Progenitor cell of endocrine pancreas (in vitro differentiated cells): Measurements from ENCODE around the gene SRPK2. TPM values are rescaled to one million over a fixed set of nuclear protein-coding genes. Genes with fewer than 3 reads are reported as not detected.

Source experiments
- DNase-seq: peaks from one replicate; pipeline ENCODE4 v3.0.0; 2021; ENCODE audit warnings: low spot score; ENCODE audit not compliant: unreplicated experiment
- H3K27ac Mint-ChIP-seq: 2 replicates; pipeline ENCODE4 v1.8.0; 2021; ENCODE audit warnings: mild to moderate bottlenecking, moderate library complexity, mixed read lengths
- H3K27me3 Mint-ChIP-seq: 2 replicates; pipeline ENCODE4 v1.8.0; 2021; ENCODE audit warnings: mixed read lengths
- H3K36me3 Mint-ChIP-seq: 2 replicates; pipeline ENCODE4 v1.8.0; 2022; ENCODE audit warnings: mixed read lengths; ENCODE audit not compliant: insufficient read depth
- H3K4me1 Mint-ChIP-seq: 2 replicates; pipeline ENCODE4 v1.8.0; 2021; ENCODE audit warnings: low read depth, mixed read lengths
- H3K4me3 Mint-ChIP-seq: 2 replicates; pipeline ENCODE4 v1.8.0; 2021; ENCODE audit warnings: low read depth, mild to moderate bottlenecking, moderate library complexity, mixed read lengths
- H3K9me3 Mint-ChIP-seq: 2 replicates; pipeline ENCODE4 v1.8.0; 2021; ENCODE audit warnings: low read depth, mixed read lengths
- total RNA-seq: library from RNA; stranded (reverse); gene quantifications from 2 replicates; pipeline ENCODE4 v1.2.1, GENCODE V29; 2021
- TF ChIP-seq, protein P1 (sequence below): fragments of 200-600 bp; sonication (generic); IDR thresholded peaks from one replicate; pipeline ENCODE4 v1.5.0; 2021; ENCODE audit warnings: antibody characterized with exemption, mild to moderate bottlenecking; ENCODE audit not compliant: unreplicated experiment

Gene SRPK2
- total RNA-seq, 1 donor from 2014 or later: 78.8 TPM

DNA sequence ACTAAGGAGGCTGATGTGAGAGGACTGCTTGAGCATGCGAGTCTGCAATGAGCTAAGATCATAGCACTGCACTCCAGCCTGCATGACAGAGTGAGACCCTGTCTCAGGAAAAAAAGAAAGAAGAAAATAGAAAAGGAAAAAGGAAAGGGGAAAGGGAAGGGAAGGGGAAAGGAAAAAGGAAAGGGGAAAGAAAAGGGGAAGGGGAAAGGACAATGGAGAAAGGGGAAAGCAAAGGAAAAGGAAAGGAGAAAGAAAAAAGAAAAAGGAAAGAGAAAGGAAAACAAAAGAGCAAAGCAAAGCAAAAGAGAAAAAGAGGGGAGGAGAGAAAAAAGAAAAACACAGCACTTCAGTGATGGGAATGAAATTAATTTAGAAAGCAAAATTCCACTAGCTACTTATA lies 179.3 kb downstream of the SRPK2 start:
- Mint-ChIP-seq H3K27ac (peak overlapping the region; percentile 74), H3K27me3 (no peaks in the 10 kb centered on the region), H3K9me3 (no peaks in the 10 kb centered on the region), H3K36me3 (no peaks in the 10 kb centered on the region), H3K4me1 (peaks cover 15% of the 10 kb centered on the region), H3K4me3 (no peak overlapping the region)
- DNase-seq: no peak
- TF ChIP-seq, protein P1, sequence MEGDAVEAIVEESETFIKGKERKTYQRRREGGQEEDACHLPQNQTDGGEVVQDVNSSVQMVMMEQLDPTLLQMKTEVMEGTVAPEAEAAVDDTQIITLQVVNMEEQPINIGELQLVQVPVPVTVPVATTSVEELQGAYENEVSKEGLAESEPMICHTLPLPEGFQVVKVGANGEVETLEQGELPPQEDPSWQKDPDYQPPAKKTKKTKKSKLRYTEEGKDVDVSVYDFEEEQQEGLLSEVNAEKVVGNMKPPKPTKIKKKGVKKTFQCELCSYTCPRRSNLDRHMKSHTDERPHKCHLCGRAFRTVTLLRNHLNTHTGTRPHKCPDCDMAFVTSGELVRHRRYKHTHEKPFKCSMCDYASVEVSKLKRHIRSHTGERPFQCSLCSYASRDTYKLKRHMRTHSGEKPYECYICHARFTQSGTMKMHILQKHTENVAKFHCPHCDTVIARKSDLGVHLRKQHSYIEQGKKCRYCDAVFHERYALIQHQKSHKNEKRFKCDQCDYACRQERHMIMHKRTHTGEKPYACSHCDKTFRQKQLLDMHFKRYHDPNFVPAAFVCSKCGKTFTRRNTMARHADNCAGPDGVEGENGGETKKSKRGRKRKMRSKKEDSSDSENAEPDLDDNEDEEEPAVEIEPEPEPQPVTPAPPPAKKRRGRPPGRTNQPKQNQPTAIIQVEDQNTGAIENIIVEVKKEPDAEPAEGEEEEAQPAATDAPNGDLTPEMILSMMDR: no peak

DNA sequence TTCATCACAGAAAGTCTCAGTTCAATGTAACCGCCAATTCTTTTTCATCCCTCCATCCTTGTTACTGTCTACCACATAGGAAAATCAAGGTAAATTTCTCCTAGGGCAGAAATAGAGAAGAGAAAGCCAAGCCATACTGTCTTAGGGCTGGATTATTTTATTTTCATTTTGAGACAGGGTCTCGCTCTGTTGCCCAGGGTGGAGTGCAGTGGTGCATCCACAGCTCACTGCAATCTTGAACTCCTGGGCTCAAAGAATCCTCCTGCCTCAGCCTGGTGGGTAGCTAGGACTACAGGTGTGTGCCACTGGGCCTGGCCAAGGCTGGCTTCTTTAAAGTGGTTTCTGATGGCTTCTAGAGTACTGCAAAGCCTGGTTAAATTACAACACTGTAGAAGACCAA lies 181.7 kb downstream of the SRPK2 start:
- TF ChIP-seq, protein P1: no peak
- no peak overlapping the region for H3K4me3 Mint-ChIP-seq
- H3K9me3 Mint-ChIP-seq: no peaks in the 10 kb centered on the region
- H3K36me3 Mint-ChIP-seq: peaks cover 5% of the 10 kb centered on the region
- no peak overlapping the region for H3K27ac Mint-ChIP-seq
- no peak for DNase-seq
- H3K4me1 Mint-ChIP-seq: peaks cover 22% of the 10 kb centered on the region
- no peaks in the 10 kb centered on the region for H3K27me3 Mint-ChIP-seq

DNA sequence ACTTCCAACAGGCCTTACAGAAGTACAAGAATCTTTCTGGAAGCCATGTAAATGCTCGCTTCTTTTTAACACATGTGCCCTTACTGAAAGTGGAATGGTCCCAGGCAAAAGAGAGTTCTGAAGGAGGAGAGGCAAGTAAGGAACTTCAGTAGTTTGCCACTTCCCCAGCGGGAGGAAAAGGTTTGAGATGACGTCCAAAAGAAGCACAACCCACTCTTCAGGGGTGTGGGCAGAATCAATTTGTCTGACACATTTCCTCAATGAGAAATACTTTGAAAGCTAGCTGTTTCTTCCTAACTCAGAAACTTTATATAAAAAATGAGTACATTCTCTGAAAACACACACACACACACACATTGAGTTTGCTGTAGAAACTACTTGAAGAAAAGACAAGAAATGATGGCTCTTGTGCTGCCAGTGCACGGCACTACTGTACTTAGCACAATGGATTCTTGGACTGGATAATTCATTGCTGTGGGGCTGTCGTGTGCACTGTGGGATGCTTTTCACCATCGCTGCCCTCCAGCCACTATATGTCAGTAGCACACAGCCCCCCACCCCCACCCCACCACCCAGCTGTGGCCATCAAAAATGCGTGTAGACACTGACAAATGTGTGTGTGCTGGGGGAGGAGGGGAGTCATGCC lies 183.0 kb downstream of the SRPK2 start:
- TF ChIP-seq, protein P1: no peak
- no peaks in the 10 kb centered on the region for H3K9me3 Mint-ChIP-seq
- H3K4me3 Mint-ChIP-seq: no peak overlapping the region
- peaks cover 5% of the 10 kb centered on the region for H3K36me3 Mint-ChIP-seq
- no peak for DNase-seq
- peaks cover 19% of the 10 kb centered on the region for H3K4me1 Mint-ChIP-seq
- peak overlapping the region; percentile 63 for H3K27ac Mint-ChIP-seq
- no peaks in the 10 kb centered on the region for H3K27me3 Mint-ChIP-seq

DNA sequence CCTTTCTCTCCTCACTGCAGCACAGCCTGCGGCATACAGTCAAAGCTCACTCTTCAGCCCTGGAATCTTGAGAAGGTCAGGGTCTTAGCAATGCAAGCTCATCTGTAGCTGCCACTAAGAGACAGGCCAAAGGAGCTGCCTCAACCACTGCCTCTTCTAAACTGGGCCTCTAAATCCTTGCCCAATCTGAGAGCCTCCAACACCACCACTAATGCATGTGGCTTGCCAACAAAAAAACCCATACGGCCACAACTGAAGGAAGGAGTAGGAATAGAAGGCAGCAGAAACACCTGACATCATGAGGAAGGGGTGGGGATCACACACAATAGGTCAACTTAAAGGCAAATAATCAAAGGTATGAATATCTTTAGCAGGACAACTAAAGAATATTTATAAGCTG lies 183.8 kb downstream of the SRPK2 start:
- no peak for DNase-seq
- Mint-ChIP-seq H3K36me3 (peaks cover 8% of the 10 kb centered on the region), H3K27ac (no peak overlapping the region), H3K27me3 (no peaks in the 10 kb centered on the region), H3K4me3 (no peak overlapping the region), H3K4me1 (peaks cover 14% of the 10 kb centered on the region), H3K9me3 (no peaks in the 10 kb centered on the region)
- TF ChIP-seq, protein P1: no peak

DNA sequence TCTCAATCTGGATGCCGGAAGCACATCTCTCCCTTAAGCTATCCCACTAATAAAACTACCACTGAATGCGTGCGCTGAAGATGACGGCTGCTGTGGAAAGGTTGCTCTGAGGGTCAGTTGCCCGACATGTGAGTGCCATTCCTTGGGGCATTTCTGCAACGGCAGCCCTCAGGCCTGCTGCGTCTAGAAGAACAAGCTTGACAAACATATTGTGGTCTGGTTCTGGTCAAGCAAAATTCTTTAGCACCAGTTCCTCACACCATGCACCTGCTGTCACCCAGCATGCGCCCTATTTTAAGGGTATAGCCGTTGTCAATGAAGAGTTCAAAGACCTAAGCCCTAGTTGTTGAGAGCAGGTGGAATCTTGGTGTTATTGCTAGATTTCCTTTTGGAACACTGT lies 184.2 kb downstream of the SRPK2 start:
- no peaks in the 10 kb centered on the region for H3K9me3 Mint-ChIP-seq
- no peak for DNase-seq
- TF ChIP-seq, protein P1: no peak
- H3K4me3 Mint-ChIP-seq: no peak overlapping the region
- no peaks in the 10 kb centered on the region for H3K27me3 Mint-ChIP-seq
- peaks cover 8% of the 10 kb centered on the region for H3K36me3 Mint-ChIP-seq
- H3K27ac Mint-ChIP-seq: peak overlapping the region; percentile 29
- H3K4me1 Mint-ChIP-seq: peaks cover 14% of the 10 kb centered on the region
